KOPT-K1 (cell line): ENCODE results near the gene CEND1.

Source experiments
- H3K27ac ChIP-seq: fragments of 200-600 bp; sonication (generic); 2 replicates; pipeline ENCODE4 v1.5.1; 2016; ENCODE audit warnings: antibody characterized with exemption, mild to moderate bottlenecking, low read depth, low read length; ENCODE audit not compliant: poor library complexity, severe bottlenecking
- H3K36me3 ChIP-seq: fragments of 200-600 bp; sonication (generic); 2 replicates; pipeline ENCODE4 v1.5.1; 2017; ENCODE audit warnings: antibody characterized with exemption, mild to moderate bottlenecking, low read length, moderate library complexity; ENCODE audit not compliant: insufficient read depth
- H3K9me3 ChIP-seq: fragments of 200-600 bp; sonication (generic); 2 replicates; pipeline ENCODE4 v1.5.1; 2017; ENCODE audit warnings: antibody characterized with exemption, low read length, mild to moderate bottlenecking; ENCODE audit not compliant: insufficient read depth, poor library complexity, severe bottlenecking

The CEND1 gene

GRCh38 chr11:821512-822371 is 31.9 kb upstream of the CEND1 start:
- Histone ChIP-seq H3K36me3 (peaks cover 20% of the 10 kb centered on the region; the same call in 1 of the 2 replicates), H3K9me3 (no peaks in the 10 kb centered on the region), H3K27ac (no peak overlapping the region)

- Histone ChIP-seq H3K9me3 (no peaks in the 10 kb centered on the region), H3K36me3 (peaks cover 25% of the 10 kb centered on the region; the same call in 1 of the 2 replicates), H3K27ac (peak overlapping the region; percentile 70)
Measured at GRCh38 chr11:820655-821511, 31.0 kb upstream of the CEND1 start.

DNA sequence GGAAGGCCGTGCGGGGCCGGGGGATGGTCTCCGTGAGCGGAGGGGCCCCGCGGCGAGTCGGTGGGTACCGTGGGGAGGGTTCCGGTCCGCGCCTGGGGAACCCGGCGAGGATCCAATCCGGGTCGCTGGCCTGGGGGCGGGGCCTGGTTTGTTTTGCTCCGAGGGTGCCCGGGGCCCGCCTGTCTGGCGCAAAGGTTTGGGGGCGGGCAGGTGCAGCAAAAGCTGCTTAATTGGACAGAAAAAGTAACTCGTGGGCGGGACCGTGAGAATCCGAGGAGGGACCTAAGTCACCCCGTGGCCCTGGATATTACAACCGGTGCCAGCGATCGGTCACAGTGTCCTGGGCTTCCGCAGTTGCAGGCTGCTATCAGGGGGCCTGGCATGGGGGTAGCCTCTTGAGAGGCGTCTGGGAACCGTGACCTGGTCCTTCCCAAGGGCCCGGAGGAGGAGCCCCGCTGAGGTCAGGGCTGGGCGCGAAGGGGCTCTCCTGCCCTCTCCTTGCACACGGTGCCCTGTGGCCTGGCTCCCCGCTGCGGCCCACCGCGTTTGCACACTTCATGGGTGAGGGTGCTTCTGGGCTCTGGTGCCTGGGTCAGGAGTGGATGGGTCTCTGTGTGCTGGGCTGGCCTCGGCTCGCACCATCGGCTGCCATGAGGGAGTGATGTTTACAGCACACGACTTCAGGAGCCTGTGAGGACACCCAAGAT is 30.2 kb upstream of the CEND1 start:
- Histone ChIP-seq H3K9me3 (no peaks in the 10 kb centered on the region), H3K27ac (peak overlapping the region; percentile 70), H3K36me3 (peaks cover 26% of the 10 kb centered on the region; the same call in 1 of the 2 replicates)

DNA sequence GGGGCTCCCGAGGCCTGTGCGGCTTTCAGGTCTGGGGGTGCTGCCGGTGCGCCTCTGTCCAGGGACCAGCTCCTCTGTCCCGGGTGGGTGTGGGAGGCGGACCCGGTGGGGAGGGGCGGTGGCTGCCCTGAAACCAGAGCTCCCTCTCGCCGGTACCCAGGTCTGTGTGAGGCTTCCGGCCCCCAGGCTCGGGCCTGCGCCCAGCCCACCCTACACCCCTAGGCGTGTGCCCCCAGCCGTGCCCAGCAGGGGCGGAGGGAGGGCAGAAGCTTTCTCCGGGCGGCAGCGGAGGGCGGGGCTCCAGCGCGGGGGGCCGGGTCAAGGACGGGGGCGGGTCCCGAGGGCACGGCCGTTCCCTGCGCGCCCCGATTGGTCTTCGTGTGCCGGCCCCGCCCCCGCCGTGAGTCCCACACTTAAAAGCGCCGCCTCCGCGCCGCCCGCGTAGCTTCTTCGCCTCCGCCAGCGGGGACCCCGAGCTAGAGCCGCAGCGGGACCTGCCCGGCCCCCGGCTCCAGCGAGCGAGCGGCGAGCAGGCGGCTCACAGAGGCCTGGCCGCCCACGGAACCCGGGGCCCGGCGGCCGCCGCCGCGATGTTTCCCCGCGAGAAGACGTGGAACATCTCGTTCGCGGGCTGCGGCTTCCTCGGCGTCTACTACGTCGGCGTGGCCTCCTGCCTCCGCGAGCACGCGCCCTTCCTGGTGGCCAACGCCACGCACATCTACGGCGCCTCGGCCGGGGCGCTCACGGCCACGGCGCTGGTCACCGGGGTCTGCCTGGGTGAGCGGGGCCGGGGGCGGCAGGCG is 29.4 kb upstream of the CEND1 start:
- H3K27ac ChIP-seq, result peak overlapping the region; percentile 70
- no peaks in the 10 kb centered on the region for H3K9me3 ChIP-seq
- peaks cover 23% of the 10 kb centered on the region; the same call in 1 of the 2 replicates for H3K36me3 ChIP-seq

DNA sequence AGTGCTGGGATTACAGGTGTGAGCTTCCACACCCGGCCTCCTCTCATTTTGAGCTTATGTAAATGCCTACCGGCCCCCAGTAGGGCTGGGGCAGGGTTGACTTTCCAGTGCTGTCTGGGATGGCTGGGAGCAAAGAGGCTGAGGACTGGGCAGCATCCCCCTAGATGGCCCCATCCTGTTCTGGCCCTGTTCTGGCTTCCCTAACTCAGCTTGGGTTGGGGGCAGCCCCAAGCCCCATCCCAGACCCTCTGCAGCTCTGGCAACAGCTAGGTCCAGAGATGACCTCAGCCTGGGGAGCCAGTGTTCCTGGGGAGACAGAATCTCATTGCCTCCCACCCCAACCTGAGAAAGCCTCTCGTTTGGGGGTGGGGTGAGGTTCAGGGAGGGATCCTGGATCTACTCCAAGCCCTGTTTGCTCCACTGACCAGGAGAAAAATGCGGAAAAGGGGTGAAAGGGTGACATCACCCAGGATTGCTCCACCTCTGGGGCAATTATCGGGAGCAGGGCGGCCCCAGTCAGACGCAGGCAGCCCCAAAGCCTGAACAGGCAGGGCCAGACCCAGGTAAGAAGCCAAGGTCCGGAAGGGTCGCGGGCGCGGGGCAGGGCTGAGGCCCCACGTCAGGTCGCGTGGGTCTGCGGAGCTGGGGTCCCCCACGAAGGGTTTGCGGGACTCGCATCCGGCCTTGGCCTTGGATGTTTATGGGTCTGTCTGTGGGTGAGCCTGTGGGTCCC is 28.7 kb upstream of the CEND1 start, which contains the start of gene PNPLA2:
Gene PNPLA2 (plus strand): TSS at position 519 of the 733 bp plus-strand sequence. CDS start 805 bp downstream, outside the sequence.
- Histone ChIP-seq H3K9me3 (no peaks in the 10 kb centered on the region), H3K27ac (peak within 1 kb of the TSS; percentile 70), H3K36me3 (peaks cover 24% of the 10 kb centered on the region)

DNA sequence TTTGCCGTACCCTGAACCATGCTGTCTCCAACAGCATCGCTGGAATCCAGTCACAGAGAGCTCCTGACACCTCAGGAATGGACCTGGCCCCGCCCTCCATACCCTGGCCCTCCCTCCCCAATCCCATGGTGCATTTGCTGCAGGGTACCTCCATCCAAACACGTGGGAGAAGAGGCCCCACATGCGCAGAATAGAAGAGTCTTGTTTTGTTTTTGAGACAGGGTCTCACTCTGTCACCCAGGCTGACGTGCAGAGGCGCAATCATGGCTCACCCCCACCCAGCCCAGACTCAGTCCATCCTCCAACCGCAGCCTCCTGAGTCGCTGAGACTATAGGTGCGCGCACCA is 26.5 kb upstream of the CEND1 start:
- Histone ChIP-seq H3K27ac (no peak overlapping the region), H3K36me3 (peaks cover 46% of the 10 kb centered on the region), H3K9me3 (no peaks in the 10 kb centered on the region)

- Histone ChIP-seq H3K36me3 (peaks cover 51% of the 10 kb centered on the region), H3K27ac (no peak overlapping the region), H3K9me3 (no peaks in the 10 kb centered on the region)
Measured at GRCh38 chr11:815675-816432, 26.0 kb upstream of the CEND1 start.

GRCh38 chr11:813456-814096 is 23.7 kb upstream of the CEND1 start:
- no peaks in the 10 kb centered on the region for H3K9me3 ChIP-seq
- H3K27ac ChIP-seq, result no peak overlapping the region
- H3K36me3 ChIP-seq, result peaks cover 55% of the 10 kb centered on the region

GRCh38 chr11:813072-813455 is 23.2 kb upstream of the CEND1 start:
- H3K36me3 ChIP-seq, result peaks cover 55% of the 10 kb centered on the region
- H3K27ac ChIP-seq, result no peak overlapping the region
- no peaks in the 10 kb centered on the region for H3K9me3 ChIP-seq

DNA sequence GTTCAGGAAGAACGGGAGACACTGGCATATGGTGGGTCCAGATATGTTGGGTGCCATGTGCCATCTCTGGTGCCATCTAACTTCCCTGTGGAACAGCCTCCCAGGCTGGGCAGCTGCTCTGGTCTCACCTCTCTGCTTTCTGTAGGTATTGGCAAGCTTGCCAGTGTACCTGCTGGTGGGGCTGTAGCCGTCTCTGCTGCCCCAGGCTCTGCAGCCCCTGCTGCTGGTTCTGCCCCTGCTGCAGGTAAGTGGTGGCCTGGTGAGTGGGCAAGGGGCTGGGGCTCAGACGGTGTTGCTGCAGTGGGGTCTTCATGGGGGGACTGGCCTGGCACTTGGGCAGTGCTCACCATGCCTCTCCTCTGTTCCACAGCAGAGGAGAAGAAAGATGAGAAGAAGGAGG is 22.5 kb upstream of the CEND1 start:
- no peaks in the 10 kb centered on the region for H3K9me3 ChIP-seq
- peaks cover 55% of the 10 kb centered on the region for H3K36me3 ChIP-seq
- peak overlapping the region; percentile 97 for H3K27ac ChIP-seq

GRCh38 chr11:811446-812245 is 21.8 kb upstream of the CEND1 start:
- Histone ChIP-seq H3K27ac (peak overlapping the region; percentile 97), H3K36me3 (peaks cover 55% of the 10 kb centered on the region), H3K9me3 (no peaks in the 10 kb centered on the region)

DNA sequence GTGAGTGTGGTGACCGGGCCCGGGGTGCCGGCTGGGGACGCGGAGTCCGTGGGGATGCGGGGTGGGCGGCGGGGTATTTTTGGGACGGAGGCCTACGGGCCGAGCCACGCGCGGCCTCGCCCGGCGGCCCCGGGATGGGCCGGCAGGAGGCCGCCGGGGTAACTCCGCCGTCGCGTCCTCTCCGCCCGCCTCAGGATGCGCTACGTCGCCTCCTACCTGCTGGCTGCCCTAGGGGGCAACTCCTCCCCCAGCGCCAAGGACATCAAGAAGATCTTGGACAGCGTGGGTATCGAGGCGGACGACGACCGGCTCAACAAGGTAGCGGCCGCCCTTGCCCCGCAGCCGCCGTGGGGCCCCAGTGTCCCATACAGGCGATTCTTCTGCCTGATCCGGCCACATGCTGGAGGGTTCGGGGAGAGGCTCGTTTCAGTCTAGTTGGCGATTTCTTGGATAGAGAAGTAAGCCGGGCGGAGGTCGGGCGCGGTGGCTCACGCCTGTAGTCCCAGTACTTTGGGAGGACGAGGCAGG is 20.2 kb upstream of the CEND1 start:
- peak overlapping the region; percentile 97 for H3K27ac ChIP-seq

More for the DNA sequence above, 20.2 kb upstream of the CEND1 start:
- H3K36me3 ChIP-seq, result peaks cover 43% of the 10 kb centered on the region
- no peaks in the 10 kb centered on the region for H3K9me3 ChIP-seq
